Amniotic epithelial cell (primary cell): Measurements from ENCODE around the gene TLNRD1.

Experiments
- DNase-seq: peaks from one replicate; pipeline ENCODE4 v3.0.0-alpha.2; 2010; ENCODE audit warnings: low read depth

TLNRD1 gene

DNA sequence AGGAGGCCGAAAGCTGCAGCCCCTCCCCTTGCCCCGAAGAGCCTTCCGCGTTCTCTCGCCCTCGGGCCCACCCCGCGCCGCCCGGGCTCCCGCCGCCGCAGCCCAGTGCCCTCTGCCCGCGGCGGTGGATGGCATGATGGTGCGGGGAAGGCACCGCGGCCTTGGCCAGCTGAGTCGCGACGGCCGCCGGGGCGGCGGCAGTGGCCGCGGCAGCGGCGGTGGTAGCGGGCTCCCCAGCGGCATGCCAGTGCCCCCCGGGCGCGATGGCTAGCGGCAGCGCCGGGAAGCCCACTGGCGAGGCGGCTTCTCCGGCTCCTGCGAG lies 1.2 kb downstream of the TLNRD1 start:
- no peak for DNase-seq

DNA sequence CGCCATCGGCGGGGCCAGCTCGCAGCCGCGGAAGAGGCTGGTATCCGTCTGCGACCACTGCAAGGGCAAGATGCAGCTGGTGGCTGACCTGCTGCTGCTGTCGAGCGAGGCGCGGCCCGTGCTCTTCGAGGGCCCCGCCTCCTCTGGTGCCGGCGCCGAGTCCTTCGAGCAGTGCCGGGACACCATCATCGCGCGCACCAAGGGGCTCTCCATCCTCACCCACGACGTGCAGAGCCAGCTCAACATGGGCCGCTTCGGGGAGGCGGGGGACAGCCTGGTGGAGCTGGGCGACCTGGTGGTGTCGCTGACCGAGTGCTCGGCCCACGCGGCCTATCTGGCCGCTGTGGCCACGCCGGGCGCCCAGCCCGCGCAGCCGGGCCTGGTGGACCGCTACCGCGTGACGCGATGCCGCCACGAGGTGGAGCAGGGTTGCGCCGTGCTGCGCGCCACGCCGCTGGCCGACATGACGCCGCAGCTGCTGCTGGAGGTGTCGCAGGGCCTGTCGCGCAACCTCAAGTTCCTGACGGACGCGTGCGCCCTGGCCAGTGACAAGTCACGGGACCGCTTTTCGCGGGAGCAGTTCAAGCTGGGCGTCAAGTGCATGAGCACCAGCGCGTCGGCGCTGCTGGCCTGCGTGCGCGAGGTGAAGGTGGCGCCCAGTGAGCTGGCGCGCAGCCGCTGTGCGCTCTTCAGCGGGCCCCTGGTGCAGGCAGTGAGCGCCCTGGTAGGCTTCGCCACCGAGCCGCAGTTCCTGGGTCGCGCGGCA lies 1.8 kb downstream of the TLNRD1 start:
- no peak for DNase-seq

DNA sequence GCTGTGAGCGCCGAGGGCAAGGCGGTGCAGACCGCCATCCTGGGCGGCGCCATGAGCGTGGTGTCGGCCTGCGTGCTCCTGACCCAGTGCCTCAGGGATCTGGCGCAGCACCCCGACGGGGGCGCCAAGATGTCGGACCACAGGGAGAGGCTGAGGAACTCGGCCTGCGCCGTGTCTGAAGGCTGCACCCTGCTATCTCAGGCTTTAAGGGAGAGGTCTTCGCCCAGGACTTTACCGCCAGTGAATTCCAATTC lies 2.3 kb downstream of the TLNRD1 start:
- no peak for DNase-seq

DNA sequence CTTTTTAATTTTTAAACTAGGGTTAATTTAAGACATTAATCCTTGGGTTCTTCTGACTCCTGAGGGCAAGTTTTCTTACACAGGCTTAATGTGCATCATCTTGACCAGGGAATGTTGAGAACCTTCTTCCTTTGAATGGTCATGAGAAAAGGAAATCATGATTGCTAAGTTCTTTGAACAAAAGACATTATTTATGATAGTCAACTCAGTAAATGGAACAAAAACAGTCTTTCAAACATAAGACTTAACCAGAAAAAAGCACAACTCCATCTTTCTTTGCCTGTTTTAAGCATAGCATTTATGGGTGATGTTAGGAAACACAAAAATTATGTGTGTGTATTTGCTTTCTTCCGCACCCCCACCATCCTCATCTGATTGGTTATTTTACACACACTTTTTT lies 5.4 kb downstream of the TLNRD1 start:
- no peak for DNase-seq

DNA sequence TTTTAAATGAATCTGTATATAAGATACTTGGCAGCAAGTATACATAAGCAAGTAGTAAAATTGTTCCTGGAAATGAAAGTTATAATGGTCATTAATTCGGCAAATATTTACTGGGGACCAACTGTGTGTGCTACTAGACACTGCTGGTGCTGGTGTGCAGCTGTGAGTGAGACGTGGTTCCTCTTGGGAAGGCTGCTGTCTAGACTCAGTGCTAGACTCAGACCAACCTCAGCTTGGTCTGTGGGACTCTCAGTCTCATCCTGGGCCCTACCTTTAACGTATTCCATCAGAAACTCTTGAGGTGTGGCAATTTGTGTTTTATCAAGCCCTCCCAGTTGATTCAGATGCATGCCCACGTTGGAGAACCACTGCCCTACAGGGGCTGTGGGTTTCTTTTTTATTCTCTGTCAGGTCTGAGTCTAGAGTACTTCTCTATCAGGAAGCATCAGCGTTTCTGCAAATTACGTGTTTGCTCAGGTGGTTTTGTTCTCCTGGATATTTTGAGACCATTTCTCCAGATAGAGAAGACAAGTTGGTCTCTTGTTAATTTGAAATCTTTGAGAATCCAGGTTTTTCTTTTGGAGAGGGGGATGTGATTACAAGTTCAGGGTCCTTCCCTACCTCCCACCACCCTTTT lies 6.8 kb downstream of the TLNRD1 start:
- no peak for DNase-seq

DNA sequence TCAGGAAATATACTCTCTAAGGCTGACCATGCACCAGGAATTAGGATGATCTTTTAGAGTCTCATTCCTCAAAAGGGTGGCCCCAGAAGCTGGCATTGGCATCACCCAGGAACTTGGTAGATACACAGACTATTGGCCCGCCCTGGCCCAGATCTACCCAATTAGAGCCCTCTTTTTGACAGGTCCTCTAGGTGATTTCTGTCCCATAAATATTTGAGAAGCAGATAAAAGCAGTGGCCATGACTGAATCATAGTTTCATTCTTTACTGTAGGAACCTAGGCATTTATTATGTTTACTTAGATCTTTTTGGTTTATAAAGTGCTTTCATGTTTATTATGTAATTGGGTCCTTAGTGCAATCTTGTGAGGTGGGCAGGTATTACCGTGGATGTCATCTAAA lies 7.6 kb downstream of the TLNRD1 start:
- DNase-seq: no peak

DNA sequence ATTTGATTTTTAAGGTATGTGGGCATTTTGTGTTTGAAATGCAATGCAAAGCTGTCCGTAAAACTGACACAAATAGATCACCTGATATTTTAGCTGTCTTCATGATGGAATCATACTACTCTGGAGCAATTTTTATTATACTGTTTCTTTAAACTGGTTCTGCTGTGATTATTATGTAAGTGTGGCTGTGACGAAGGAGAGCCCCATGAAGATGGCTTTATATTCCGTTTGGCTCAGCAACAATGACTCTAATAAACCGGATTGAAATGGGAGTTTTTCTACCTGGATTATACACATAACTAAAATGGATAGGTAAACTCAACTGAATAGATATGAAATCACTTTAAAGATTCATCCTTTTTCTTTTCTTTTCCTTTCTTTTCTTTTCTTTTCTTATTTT lies 9.4 kb downstream of the TLNRD1 start:
- no peak for DNase-seq

DNA sequence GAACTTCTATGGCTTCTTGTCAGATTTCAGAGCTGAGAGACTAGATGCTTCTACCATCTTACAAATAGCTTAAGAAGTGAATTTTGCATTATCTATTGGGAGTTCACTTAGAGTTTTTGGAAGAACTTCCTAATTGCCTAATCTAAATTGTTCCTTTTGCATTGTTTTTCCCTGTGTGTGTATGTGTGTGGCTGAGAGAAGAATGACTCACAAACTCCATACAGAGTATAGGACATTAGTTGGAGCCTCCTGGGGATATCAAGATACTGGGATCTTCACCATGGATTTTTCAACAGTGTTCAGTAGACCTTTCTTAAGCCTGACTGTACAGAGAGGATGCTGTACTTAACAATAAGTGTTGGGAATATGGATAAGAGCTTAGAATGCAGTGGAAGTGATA lies 10.9 kb downstream of the TLNRD1 start:
- DNase-seq: peak; percentile 17

DNA sequence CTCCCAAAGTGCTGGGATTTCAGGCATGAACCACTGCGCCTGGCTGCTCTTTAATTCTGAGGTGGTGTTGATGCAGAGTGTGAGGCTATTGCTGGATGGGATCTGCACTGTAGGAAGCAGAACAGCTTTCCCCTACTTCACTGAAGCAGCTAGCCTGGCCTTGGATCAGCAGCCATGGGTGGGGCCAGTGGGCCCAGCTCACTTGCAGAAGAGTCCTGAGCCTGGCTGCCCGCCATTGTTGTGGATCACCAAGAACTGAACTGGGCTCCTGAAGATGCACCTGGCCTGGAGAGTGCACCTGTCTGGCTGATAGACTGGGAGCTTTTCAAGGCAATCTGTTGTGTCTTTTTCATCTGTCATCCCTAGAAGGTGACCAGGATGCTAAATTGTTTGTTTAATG lies 11.9 kb downstream of the TLNRD1 start:
- no peak for DNase-seq

DNA sequence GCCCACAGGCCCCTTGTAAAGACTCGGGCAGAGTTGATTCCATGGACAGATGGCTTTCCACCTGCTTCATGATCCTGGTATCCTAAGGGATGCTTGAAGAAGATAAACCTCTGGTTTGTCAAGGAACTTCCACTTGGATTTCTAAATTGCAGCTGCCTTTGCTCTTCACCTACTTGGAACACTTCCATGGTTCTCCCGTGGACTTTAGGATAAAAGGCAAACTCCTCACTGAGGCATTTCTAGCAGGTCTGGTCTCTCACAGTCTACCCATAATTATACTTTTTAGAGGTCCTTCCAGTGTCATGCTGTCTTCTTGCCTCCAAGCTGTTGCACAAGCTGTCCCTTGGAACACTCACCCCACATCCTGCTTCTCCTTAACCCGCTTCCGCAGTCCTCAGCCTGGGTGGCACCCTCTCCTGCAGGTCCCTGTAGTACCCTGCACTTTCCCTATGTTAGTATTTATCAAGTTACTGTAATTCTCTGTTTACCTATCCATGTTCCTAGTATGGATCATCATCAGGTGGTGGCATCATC lies 12.7 kb downstream of the TLNRD1 start:
- no peak for DNase-seq

DNA sequence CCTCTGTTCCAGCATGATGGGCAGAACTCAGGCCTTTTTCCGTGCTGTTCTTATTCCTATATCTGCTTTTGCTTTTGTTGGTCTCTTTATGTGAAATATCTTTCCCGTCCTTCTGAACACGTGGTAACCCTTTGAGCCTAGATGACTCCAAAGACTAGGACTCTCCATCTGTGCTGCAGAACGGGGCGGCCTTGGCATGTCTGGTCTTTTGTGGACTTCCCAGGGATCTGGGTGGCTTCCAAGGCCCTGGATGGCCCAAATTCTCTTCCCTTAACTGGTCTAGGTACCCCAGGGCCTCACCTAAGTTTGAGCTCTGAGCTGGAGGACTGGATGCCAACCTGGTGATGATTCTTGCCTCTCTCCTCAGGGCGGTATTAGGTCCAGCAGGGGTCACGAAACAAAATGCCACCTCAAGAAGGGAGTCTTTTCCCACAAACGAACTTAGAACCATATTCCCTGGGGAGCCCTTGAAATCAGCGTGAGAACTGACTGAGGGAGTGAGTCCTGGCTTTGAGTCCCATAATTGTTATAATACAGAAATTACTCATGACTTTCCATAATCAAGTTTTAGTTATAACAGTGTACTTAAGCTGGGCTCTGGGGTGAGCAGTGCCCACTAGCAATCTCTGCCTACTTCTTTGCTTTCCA lies 13.8 kb downstream of the TLNRD1 start:
- DNase-seq: no peak

DNA sequence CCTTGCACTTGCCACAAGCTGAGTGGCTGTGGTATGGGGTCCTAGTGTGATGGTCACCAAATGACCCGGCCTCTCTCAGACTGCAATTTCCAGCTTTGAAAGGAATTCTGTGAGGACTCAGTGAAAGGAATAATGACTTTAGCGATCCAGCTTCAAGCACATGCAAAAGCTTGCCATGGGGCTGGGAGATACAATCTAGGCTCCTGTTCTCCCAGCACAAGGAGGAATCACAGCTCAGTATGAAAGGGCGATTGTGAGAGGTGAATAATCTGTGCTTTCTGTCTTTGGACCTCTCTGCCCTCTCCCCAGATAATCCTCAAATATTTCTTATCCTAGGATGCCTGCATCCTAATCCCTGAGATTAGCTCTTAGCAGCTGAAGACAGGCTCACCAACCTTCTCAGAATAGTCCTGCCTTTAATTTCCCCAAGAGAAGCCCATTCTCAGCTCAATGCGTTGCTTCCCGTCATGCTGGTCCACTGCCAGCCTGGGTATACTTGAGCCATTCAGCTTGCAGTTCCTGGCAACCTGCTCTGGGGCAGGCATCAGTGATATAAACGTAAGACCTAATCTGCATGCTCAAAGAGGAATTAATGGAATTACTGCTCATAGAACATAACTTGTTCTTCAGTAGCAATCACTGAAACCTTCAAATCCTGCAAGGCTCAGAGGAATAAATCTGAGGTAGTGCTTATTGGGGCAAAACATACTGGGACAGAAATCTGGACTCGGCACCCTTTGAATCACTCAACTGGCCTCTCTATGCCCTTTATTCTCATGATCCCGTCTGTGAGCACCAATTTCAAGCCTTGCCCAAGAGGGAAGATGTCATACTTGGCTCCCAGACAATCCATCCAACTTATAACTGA lies 15.1 kb downstream of the TLNRD1 start:
- DNase-seq: no peak

DNA sequence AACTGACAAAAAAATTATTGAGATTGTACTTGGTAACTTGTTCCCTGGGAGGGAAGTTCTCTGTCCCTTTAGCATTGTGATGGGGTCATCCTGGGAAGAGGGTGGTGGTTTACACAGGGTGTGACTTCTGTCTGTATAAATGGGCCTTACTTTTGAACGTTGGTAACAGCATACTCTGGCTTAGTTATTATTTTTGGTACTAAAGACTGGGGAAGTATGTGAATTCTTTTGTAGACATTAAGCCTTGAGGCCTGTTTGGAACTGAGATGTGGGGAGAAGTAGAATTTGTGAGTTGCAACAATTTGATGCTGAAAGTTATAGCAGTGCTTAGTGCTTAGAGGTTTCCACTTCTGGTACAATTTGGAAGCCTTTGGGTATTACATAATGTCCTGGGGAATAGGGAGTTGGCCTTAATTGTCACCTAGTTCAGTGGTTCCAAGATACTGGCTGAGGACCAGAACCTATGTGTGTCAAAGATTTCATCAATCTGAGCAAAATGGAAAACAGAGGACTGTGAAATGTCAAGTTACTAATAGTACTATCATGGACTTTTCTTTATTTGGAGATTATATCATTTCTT lies 15.9 kb downstream of the TLNRD1 start:
- no peak for DNase-seq

DNA sequence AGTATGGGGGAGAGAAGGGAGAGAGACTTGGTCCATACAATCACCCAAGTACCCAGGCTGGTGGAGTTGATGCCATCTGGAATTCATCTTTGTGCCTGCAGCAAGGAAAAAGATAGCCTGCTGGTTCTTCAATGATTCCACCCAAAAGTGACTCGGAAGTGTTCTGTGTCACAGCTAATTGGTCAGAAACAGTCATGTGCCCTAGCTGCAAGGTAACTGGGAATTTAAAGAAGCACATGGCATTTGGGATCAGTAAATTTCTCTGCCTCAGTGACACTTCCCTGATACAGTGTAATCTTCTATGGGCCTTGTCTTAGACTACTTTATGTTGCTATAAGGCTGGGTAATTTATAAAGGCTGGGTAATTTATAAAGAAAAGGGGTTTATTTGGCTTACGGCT lies 17.5 kb downstream of the TLNRD1 start:
- DNase-seq: no peak

DNA sequence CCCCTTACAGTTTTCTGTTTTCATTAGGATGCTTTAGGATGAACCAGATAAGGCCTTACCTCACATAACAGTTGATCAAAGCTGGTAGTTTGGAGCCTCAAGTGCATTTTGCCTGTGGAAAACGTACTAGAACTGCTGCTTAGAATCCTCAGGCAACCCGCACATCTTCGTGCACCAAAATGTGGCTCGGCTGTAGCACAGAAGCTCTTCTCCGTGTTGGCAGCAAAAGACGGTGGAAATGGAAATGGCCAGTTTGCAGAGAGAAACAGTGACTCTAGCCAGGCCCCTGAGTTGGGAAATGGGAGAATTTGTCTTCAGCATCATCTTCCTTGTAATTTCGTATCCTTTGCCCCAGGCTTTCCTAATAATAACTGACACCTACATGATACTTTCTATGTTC lies 20.6 kb downstream of the TLNRD1 start:
- DNase-seq: no peak

DNA sequence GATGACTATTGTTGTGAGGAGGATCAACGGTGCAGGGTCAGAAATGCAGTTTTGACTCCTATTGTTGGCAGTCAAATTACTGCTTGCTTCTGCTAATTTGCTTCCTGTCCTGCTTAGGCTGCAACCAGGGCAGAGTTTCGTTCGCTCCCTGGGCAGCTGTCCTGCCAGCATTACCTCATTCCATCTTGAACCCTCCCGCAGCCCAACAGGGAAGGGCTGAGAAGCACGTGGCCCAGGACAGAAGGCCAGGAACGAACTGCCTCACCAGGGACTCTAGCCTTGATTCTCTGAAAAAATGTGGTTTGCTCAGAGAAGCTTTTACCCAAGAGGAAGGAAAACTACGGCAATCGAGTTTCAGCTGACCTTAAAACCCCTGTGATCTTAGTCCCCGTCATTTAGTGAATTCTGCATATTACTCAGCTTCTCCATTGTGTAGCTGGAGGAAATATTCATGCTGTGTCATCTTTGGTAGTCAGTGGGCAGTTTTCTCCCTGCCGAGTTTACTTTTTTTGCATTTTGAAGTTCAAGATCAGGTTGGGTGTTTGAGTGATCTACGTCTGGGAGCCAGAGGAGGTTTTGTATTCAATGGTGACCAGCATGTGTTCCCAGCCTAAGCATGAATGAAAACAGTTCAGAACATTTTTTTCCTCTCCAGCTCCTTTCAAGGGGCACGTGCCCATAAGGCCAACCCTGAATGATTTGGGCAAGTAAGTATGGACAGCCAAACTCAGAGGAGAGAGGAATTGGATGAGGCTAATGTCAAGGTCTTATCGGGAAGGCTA lies 23.0 kb downstream of the TLNRD1 start:
- DNase-seq: peak; percentile 41

DNA sequence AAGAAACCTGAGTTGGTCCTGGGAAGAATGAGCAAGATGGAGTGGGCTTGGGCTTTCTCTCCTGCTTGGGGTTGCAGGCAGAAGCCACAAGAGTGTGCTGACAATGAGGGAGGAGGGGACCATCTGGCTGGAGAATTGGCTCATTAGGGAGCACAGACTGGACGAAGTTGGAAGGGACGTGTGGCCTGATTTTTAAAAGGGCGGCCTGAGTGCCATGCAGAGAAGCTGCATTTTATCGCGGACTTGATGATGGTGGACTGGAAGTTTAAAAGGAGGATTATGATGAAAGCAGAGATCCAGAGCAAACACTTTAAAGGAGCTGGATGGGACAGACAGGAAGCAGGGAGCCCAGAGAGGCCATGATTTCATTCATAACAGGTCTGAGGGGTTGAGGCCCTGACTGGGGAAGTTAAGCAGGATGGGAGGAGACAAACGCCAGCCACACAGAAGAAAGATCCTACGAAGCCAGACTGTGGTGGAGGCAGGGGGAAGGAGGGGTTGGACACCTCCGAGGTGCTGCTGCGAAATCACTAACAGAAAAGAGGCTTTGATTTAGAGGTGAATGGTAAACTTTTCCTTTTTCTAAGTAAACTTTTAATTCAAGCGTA lies 23.6 kb downstream of the TLNRD1 start:
- DNase-seq: no peak

DNA sequence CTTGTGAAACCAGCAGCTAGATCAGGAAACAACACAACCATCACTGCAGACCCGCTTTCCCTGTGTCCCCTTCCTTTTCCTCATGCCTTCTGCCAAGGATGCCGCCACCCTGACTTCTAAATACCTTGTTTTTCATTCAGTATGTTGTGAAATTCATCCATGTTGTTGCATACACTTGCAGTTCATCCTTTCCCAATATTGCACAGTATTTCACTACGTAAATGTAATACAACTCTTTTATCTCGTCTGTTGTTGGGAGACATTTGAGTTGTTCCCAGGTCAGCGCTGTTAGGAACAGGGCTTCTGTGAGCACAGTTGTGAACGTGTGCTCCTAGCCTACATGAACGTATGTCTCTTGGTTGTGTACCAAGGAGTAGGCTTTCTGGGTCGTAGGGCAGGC lies 24.2 kb downstream of the TLNRD1 start:
- peak; percentile 29 for DNase-seq

DNA sequence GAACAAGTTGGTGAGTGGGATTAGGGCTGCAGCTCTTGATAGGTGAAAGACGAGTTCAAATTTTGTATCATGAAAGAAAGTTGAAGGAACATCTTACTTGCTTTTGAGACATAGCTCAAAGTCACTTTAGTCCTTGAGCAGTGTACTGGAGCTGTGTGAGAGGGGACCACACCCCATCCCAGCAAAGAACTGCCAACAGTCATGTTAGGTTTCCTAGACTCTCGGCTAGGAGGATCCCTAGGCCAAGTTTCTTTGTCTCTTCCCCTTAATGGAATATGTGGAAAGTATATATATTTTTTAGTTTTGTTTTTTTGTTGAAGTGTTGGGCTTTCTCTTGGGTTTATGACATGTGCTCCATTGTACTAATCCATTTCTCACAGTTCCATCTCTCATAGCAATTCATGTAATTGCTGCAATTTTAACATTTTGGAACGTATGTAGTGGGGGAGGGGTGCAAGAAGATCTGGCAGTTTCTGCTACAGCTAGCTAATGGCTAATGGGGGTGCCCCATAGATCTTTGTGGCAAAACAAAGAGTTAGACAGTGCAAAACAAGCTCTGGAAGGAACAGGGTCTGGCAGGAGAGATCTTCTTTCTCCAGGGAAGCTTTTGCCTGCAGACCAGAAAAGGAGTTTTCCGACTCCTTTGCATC lies 25.1 kb downstream of the TLNRD1 start:
- DNase-seq: no peak

DNA sequence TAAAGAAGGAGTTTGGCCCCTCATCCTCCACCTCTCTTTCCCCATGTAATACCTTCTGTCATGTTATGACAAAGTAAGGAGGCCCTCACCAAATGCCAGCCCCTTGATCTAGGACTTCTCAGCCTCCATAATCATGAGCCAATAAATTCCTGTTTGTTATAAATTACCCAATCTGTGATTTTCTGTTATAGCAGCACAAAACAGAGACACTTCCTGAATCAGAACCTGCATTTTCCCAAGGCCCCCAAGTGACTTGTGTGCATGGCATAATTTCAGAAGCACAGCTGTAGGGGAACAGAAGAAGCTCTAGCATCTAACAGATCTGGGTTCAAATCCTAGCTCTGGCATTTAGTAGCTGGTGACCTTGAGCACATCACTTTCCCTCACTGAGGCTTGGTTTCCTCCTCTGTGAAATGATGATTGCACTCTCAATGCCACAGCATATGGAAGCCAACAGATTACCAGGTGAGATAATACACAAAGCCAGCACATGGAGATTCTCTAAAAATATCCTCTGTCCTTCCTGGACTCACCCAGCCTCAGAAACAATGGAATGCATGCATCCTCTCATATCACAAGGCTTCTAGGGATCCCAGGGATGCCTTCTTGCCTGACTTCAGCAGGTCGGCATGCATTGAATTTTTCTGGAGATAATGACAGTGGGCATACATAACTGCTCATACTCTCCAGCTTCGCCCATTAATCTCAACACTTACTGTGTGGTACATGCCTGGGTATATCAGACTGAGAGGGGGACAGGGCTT lies 26.3 kb downstream of the TLNRD1 start:
- DNase-seq: peak; percentile 35
